ENCODE results near the gene GOLGA7B. TPM values are rescaled to one million over a fixed set of nuclear protein-coding genes. Genes with fewer than 3 reads are reported as not detected.

Gene GOLGA7B
- not detected in 2 replicates for total RNA-seq
- 0.02 TPM for total RNA-seq (2013)
- polyA plus RNA-seq = 0.01 and 0.19 TPM in 2 replicates
- polyA minus RNA-seq = 0.21 TPM in 1 of 2 replicates, not detected in the other

DNA sequence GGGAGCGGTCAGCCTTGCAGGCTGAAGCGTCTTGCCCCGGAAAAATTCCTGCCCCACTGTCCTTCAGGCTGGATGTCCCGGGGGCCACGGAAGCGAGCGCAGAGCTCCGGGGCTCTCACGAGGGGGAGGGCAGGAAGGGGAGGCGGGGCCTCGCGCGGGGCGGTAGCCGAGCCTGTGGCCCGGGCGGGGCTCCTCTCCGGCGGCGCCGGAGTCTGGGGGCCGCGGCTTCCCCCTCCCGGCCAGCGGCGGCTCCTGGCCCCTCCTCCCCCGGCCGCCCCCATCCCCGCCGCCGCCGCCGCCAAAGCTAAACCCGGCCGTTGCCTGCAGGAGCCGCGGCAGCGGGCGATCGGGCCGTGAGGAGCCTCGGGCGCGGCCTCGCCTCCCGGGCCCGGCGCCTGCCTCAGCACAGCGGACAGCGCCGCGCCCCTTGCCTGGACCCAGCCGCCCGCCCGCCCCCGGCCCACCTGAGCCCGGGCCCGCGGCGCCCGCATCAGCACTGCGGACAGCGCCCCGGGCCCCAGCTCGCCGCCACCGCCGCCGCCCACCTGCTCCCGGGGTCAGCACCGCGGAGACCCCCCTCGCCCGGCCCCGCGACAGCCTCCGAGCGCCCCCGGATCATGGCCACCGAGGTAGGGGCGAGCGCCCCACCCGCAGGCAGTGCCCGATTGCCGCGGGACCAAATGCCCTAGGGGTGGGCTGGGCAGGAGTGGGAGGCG is at the start of gene GOLGA7B:
GOLGA7B (plus strand) TSS at position 157 of the 716 bp plus-strand sequence; CDS start at position 618, 461 bp downstream.
- ATAC-seq (ENCODE audit: low read depth) (peak; percentile 86), DNase-seq (peak; percentile 56)
- H3K4me3 Mint-ChIP-seq = peak within 1 kb of the TSS; percentile 90
- Histone ChIP-seq H3K9me3 (ENCODE audit: control extremely low read depth in 1 of 3, control insufficient read depth in 2 of 3, insufficient read depth in 1 of 3, low read length in 2 of 3) (peaks cover 0 to 3% (median 0%) of the 10 kb centered on the region in 3 donors), H3K4me2 (replicated peaks; ENCODE audit: low read depth, low read length, poor library complexity, severe bottlenecking) (peak within 1 kb of the TSS; percentile 78), H3K36me3 (replicated peaks in 1 of 2; ENCODE audit: control extremely low read depth in 1 of 2, control insufficient read depth in 1 of 2, extremely low read depth in 1 of 2, insufficient read depth in 2 of 2, low read length in 1 of 2) (no peaks in the 10 kb centered on the region), H3K27me3 (replicated peaks in 1 of 4; ENCODE audit: control extremely low read depth in 1 of 4, control insufficient read depth in 3 of 4, insufficient read depth in 4 of 4, low read length in 3 of 4) (peaks cover 0 to 36% (median 22%) of the 10 kb centered on the region in 4 experiments), H3K27ac (ENCODE audit: low read length in 2 of 2) (no peak within 1 kb of the TSS), H3K4me3 (ENCODE audit: control extremely low read depth in 1 of 5, extremely low read depth in 1 of 5, insufficient read depth in 1 of 5, low read depth in 2 of 5, low read length in 4 of 5) (peak within 1 kb of the TSS in 4 of 5 experiments; percentile 48 to 73 (median 63)), H4K20me1 (ENCODE audit: control insufficient read depth, insufficient read depth, low read length, poor library complexity, severe bottlenecking) (no peaks in the 10 kb centered on the region), H3K4me1 (ENCODE audit: control insufficient read depth in 2 of 2, insufficient read depth in 2 of 2, low read length in 2 of 2) (peaks cover 13 to 25% of the 10 kb centered on the region in 2 donors), H2AFZ (ENCODE audit: insufficient read depth, low read depth, low read length, poor library complexity, severe bottlenecking) (peak within 1 kb of the TSS; percentile 80), H3K9ac (ENCODE audit: low read length) (peak within 1 kb of the TSS; percentile 71), H3K79me2 (ENCODE audit: control insufficient read depth, insufficient read depth, low read length) (no peaks in the 10 kb centered on the region)
- ChIA-PET CTCF (no interaction called here), POLR2A (no interaction called here)
- H3K27ac Mint-ChIP-seq = peak within 1 kb of the TSS; percentile 7
- 1% methylated on average over 78 of the region's 87 CpGs for WGBS (ENCODE audit: insufficient coverage)
- H3K27me3 Mint-ChIP-seq = peaks cover 37% of the 10 kb centered on the region
- intact Hi-C loops (cut with micrococcal nuclease) = no loop called here
- TF ChIP-seq EZH2 (IDR thresholded peaks at IDR 0.05; ENCODE audit: borderline replicate concordance, insufficient read depth, low read depth, low read length, poor library complexity, severe bottlenecking) (no peak), CTCF (IDR thresholded peaks at IDR 0.05) (no peak)
- no peaks in the 10 kb centered on the region for H3K9me3 Mint-ChIP-seq (ENCODE audit: insufficient read depth)
- H3K4me1 Mint-ChIP-seq = peaks cover 10% of the 10 kb centered on the region

- Histone ChIP-seq H3K4me3 (ENCODE audit: control extremely low read depth in 1 of 5, extremely low read depth in 1 of 5, insufficient read depth in 1 of 5, low read depth in 2 of 5, low read length in 4 of 5) (no peak overlapping the region), H3K4me2 (replicated peaks; ENCODE audit: low read depth, low read length, poor library complexity, severe bottlenecking) (no peak overlapping the region), H3K9ac (ENCODE audit: low read length) (no peak overlapping the region), H3K36me3 (replicated peaks in 1 of 2; ENCODE audit: control extremely low read depth in 1 of 2, control insufficient read depth in 1 of 2, extremely low read depth in 1 of 2, insufficient read depth in 2 of 2, low read length in 1 of 2) (no peaks in the 10 kb centered on the region), H2AFZ (ENCODE audit: insufficient read depth, low read depth, low read length, poor library complexity, severe bottlenecking) (no peak overlapping the region), H4K20me1 (ENCODE audit: control insufficient read depth, insufficient read depth, low read length, poor library complexity, severe bottlenecking) (no peaks in the 10 kb centered on the region), H3K9me3 (ENCODE audit: control extremely low read depth in 1 of 3, control insufficient read depth in 2 of 3, insufficient read depth in 1 of 3, low read length in 2 of 3) (peaks cover 0 to 8% (median 4%) of the 10 kb centered on the region in 3 donors), H3K79me2 (ENCODE audit: control insufficient read depth, insufficient read depth, low read length) (no peaks in the 10 kb centered on the region), H3K4me1 (ENCODE audit: control insufficient read depth in 2 of 2, insufficient read depth in 2 of 2, low read length in 2 of 2) (peaks cover 0 to 3% of the 10 kb centered on the region in 2 donors), H3K27ac (ENCODE audit: low read length in 2 of 2) (no peak overlapping the region), H3K27me3 (replicated peaks in 1 of 4; ENCODE audit: control extremely low read depth in 1 of 4, control insufficient read depth in 3 of 4, insufficient read depth in 4 of 4, low read length in 3 of 4) (peaks cover 0 to 14% (median 3%) of the 10 kb centered on the region in 4 experiments)
- intact Hi-C loops (cut with micrococcal nuclease) = no loop called here
- Mint-ChIP-seq H3K27ac (no peak overlapping the region), H3K9me3 (ENCODE audit: insufficient read depth) (no peaks in the 10 kb centered on the region), H3K27me3 (peaks cover 40% of the 10 kb centered on the region), H3K4me3 (no peak overlapping the region), H3K4me1 (no peaks in the 10 kb centered on the region)
- ATAC-seq (ENCODE audit: low read depth) (no peak), DNase-seq (no peak)
- no peak for TF ChIP-seq CTCF (IDR thresholded peaks at IDR 0.05)
- no peak for TF ChIP-seq EZH2 (IDR thresholded peaks at IDR 0.05; ENCODE audit: borderline replicate concordance, insufficient read depth, low read depth, low read length, poor library complexity, severe bottlenecking)
- WGBS (ENCODE audit: insufficient coverage) = 89% methylated on average over 8 of the region's 9 CpGs
- ChIA-PET POLR2A (no interaction called here), CTCF (interaction anchor here (1.6 kb wide), 1 partner anchor 9 kb away, joined by 7 read pairs; no protein-coding TSS in a partner anchor)
Measured at GRCh38 chr10:97800474-97800873, 49.2 kb upstream of the GOLGA7B start.

Data from B cell (primary cell).